GM12892 (cell line): Measurements from ENCODE around the gene OSER1.

Experiments used
- POLR2A ChIP-seq: IDR thresholded peaks from 2 replicates; pipeline ENCODE4 v1.6.1; 2011; ENCODE audit warnings: low read depth, low read length, control low read depth
- POLR2AphosphoS5 ChIP-seq: IDR thresholded peaks from 2 replicates; pipeline ENCODE4 v1.6.1; 2011; ENCODE audit warnings: low read depth, low read length, control low read depth

DNA sequence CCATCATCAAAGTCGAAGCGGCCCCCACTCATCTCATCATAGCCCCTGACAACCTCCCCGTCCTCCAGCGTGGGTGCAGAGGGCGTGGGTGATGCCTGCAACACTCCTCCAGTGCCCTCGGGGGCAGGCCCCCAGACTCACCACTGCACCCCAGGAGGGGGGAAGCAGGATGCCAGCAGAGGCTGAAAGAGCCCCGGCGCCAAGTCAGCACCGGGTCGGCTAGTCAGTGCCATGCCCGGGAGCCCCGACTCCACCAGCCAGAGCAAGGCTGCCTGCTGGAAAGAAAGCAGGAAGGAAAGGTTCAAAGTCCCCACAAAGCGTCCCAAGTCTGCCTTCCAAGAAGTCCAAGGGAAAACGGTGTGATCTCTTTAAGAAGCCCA is 23.9 kb downstream of the OSER1 start:
- no peak for TF ChIP-seq POLR2A
- no peak for TF ChIP-seq POLR2AphosphoS5
